Measurements from ENCODE around the gene JARID2. TPM values are rescaled to one million over a fixed set of nuclear protein-coding genes. Genes with fewer than 3 reads are reported as not detected.

JARID2 gene
- total and polyA plus RNA-seq, 8 donors, result 2.4 to 42.6 (median 11.5) TPM

- Histone ChIP-seq H3K4me3 (no peak overlapping the region), H3K27ac (no peak overlapping the region), H3K27me3 (no peaks in the 10 kb centered on the region), H3K36me3 (no peaks in the 10 kb centered on the region), H3K9me3 (no peaks in the 10 kb centered on the region), H3K4me1 (peaks cover 19 to 69% (median 47%) of the 10 kb centered on the region in 4 donors)
- WGBS, 5 donors, result 20 to 37% (median 31%) methylated on average over 1 of the region's 1 CpG
- no peak for DNase-seq
- TF ChIP-seq POLR2A (IDR thresholded peaks at IDR 0.05), result no peak
- TF ChIP-seq CTCF (IDR thresholded peaks at IDR 0.05), result no peak
- TF ChIP-seq EP300 (IDR thresholded peaks at IDR 0.05), result no peak
- no peak for TF ChIP-seq POLR2AphosphoS5 (IDR thresholded peaks at IDR 0.05)
- intact Hi-C loops (cut with DNase I; ENCODE audit: low total_unique reads), result no loop called here
These were observed 160.6 kb downstream of the JARID2 start for GRCh38 chr6:15406452-15406851.

DNA sequence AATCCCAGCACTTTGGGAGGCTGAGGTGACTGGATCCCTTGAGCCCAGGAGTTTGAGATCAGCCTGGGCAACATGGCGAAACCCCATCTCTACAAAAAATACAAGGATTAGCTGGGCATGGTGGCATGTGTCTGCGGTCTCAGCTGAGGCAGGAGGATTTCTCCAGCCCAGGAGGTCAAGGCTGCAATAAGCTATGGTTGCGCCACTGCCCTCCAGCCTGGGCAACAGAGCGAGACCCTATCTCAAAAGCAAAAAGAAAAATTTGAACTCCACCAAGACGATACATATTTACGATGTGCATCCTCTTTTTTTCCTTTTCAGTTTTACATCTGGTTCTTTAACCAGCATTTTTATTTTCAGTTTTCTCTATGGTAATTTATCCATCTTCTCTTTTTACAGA, 162.1 kb downstream of the JARID2 start:
- no peaks in the 10 kb centered on the region for H3K36me3 ChIP-seq
- 93 to 98% (median 95%) methylated on average over 6 of the region's 6 CpGs for WGBS, 5 donors
- TF ChIP-seq EP300 (IDR thresholded peaks at IDR 0.05) (no peak), CTCF (IDR thresholded peaks at IDR 0.05) (no peak), POLR2AphosphoS5 (IDR thresholded peaks at IDR 0.05) (no peak), POLR2A (IDR thresholded peaks at IDR 0.05) (no peak)
- no peak overlapping the region for H3K27ac ChIP-seq
- H3K9me3 ChIP-seq, result no peaks in the 10 kb centered on the region
- intact Hi-C loops (cut with DNase I; ENCODE audit: low total_unique reads), result no loop called here
- peaks cover 10 to 61% (median 40%) of the 10 kb centered on the region in 4 donors for H3K4me1 ChIP-seq
- no peak overlapping the region for H3K4me3 ChIP-seq
- no peaks in the 10 kb centered on the region for H3K27me3 ChIP-seq
- DNase-seq, result no peak

DNA sequence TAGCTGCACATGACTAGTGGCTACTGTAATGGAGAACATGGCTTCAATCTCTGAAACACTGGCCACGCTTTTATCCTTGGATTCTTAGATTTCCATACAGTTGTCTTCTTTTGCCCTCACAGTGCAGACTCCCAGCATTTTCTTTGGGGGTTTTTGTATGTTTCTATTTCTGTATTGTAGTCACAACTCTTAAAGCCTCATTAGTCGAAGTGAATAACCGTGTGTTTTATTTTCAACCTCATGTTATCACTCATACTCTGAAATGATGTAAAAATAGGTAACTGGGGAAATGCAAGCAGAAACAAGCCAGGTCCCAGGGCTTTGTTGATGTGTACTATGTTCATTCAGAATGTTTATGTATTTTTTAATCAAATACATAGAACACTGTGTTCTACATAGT, 162.9 kb downstream of the JARID2 start:
- Histone ChIP-seq H3K9me3 (no peaks in the 10 kb centered on the region), H3K4me3 (no peak overlapping the region), H3K27me3 (no peaks in the 10 kb centered on the region), H3K36me3 (no peaks in the 10 kb centered on the region), H3K27ac (peak overlapping the region in 1 of 5 donors; percentile 14), H3K4me1 (peaks cover 10 to 62% (median 38%) of the 10 kb centered on the region in 4 donors)
- WGBS, 5 donors, result 71 to 82% (median 80%) methylated on average over 3 of the region's 3 CpGs
- intact Hi-C loops (cut with DNase I; ENCODE audit: low total_unique reads), result no loop called here
- no peak for DNase-seq
- TF ChIP-seq POLR2A (IDR thresholded peaks at IDR 0.05), result no peak
- TF ChIP-seq POLR2AphosphoS5 (IDR thresholded peaks at IDR 0.05), result no peak
- TF ChIP-seq CTCF (IDR thresholded peaks at IDR 0.05), result no peak
- TF ChIP-seq EP300 (IDR thresholded peaks at IDR 0.05), result no peak

GRCh38 chr6:15409301-15410125, 163.6 kb downstream of the JARID2 start:
- Histone ChIP-seq H3K9me3 (no peaks in the 10 kb centered on the region), H3K27ac (no peak overlapping the region), H3K4me3 (no peak overlapping the region), H3K36me3 (no peaks in the 10 kb centered on the region), H3K27me3 (no peaks in the 10 kb centered on the region), H3K4me1 (peaks cover 10 to 60% (median 38%) of the 10 kb centered on the region in 4 donors)
- DNase-seq, result no peak
- no peak for TF ChIP-seq POLR2AphosphoS5 (IDR thresholded peaks at IDR 0.05)
- TF ChIP-seq POLR2A (IDR thresholded peaks at IDR 0.05), result no peak
- no peak for TF ChIP-seq EP300 (IDR thresholded peaks at IDR 0.05)
- no peak for TF ChIP-seq CTCF (IDR thresholded peaks at IDR 0.05)
- WGBS, 5 donors, result 49 to 63% (median 59%) methylated on average over 6 of the region's 6 CpGs
- intact Hi-C loops (cut with DNase I; ENCODE audit: low total_unique reads), result no loop called here
